Inflammatory macrophage treated with lipopolysaccharide for 4 hours (primary cell): ENCODE measurements around the gene PDZD8.
A peak's percentile ranks its signal among the peaks of the same experiment; 100 is the strongest.

Experiments
- DNase-seq: peaks from one replicate; pipeline ENCODE4 v3.0.0-alpha.2; 2020

Gene PDZD8

GRCh38 chr10:117284716-117285494, 90.3 kb downstream of the PDZD8 start:
- no peak for DNase-seq

- DNase-seq, result no peak
These were observed 97.6 kb downstream of the PDZD8 start for GRCh38 chr10:117277675-117278074.

GRCh38 chr10:117275121-117275520, 100.1 kb downstream of the PDZD8 start:
- DNase-seq, result no peak

GRCh38 chr10:117274509-117274908, 100.7 kb downstream of the PDZD8 start:
- no peak for DNase-seq

- DNase-seq, result no peak
These were observed 101.3 kb downstream of the PDZD8 start for GRCh38 chr10:117273980-117274379.

- no peak for DNase-seq
These were observed 102.8 kb downstream of the PDZD8 start for GRCh38 chr10:117272195-117273076.

GRCh38 chr10:117271427-117271826, 103.8 kb downstream of the PDZD8 start:
- DNase-seq, result no peak

- no peak for DNase-seq
These were observed 106.3 kb downstream of the PDZD8 start for GRCh38 chr10:117268907-117269306.

- no peak for DNase-seq
These were observed 107.0 kb downstream of the PDZD8 start for GRCh38 chr10:117268258-117268657.

GRCh38 chr10:117266812-117267211, 108.4 kb downstream of the PDZD8 start:
- DNase-seq, result no peak

GRCh38 chr10:117266400-117266799, 108.8 kb downstream of the PDZD8 start:
- no peak for DNase-seq

GRCh38 chr10:117264782-117265181, 110.5 kb downstream of the PDZD8 start:
- DNase-seq, result no peak

GRCh38 chr10:117262903-117263293, 112.3 kb downstream of the PDZD8 start:
- DNase-seq, result no peak

- DNase-seq, result no peak
These were observed 112.8 kb downstream of the PDZD8 start for GRCh38 chr10:117262291-117262902.

- DNase-seq, result no peak
These were observed 113.7 kb downstream of the PDZD8 start for GRCh38 chr10:117261501-117261900.

GRCh38 chr10:117260084-117260483, 115.2 kb downstream of the PDZD8 start:
- peak; percentile 33 for DNase-seq

GRCh38 chr10:117259279-117259678, 116.0 kb downstream of the PDZD8 start:
- DNase-seq, result peak; percentile 21

- DNase-seq, result no peak
These were observed 117.5 kb downstream of the PDZD8 start for GRCh38 chr10:117257721-117258120.

- DNase-seq, result no peak
These were observed 118.3 kb downstream of the PDZD8 start for GRCh38 chr10:117256910-117257309.

- no peak for DNase-seq
These were observed 119.3 kb downstream of the PDZD8 start for GRCh38 chr10:117255835-117256460.

GRCh38 chr10:117254774-117255735, 120.2 kb downstream of the PDZD8 start:
- DNase-seq, result no peak

- no peak for DNase-seq
These were observed 120.9 kb downstream of the PDZD8 start for GRCh38 chr10:117254338-117254737.
